ENCODE measurements around the gene STAM. TPM values are rescaled to one million over a fixed set of nuclear protein-coding genes. Genes with fewer than 3 reads are reported as not detected.

The STAM gene
- total and polyA plus RNA-seq, 10 of the 15 experiments (the other 5 are each of a cell fraction or from before 2014, with no cell fraction given), result 8.8 to 15.9 (median 14.4) TPM

DNA sequence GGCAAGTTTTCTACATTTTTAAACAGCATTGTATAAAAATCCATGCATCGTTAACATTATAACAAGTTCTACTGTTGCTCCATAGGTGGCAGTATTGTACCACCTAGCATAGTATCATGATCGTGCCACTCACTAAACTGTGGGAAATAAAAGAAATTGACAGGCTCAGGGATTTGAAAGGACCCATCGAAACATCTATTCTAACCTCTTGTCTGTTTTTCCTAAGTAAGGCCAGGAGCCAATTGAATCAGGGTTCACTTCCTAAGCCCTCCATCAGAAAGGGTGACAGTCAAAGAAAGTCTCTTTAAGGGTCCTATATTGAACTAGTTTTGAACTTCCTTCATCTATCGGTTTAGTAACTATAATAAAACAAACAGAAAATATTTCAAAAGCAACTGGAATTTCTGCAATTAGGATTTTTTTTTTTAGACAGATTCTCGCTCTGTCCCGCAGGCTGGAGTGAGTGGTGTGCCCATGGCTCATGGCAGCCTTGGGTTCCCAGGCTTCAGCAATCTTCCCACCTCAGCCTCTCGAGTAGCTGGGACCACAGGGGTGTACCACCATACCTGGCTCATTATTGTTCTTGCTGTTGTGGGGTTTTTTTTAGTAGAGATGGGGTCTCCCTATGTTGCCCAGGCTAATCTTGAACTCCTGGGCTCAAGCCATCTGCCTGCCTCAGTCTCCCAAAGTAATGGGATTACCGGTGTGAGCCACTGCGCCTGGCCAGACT, 36.2 kb upstream of the STAM start (continued):
- no peak for TF ChIP-seq ZZZ3 (IDR thresholded peaks at IDR 0.05; ENCODE audit: control insufficient read depth, insufficient read length, low read depth)
- TF ChIP-seq, protein P1, sequence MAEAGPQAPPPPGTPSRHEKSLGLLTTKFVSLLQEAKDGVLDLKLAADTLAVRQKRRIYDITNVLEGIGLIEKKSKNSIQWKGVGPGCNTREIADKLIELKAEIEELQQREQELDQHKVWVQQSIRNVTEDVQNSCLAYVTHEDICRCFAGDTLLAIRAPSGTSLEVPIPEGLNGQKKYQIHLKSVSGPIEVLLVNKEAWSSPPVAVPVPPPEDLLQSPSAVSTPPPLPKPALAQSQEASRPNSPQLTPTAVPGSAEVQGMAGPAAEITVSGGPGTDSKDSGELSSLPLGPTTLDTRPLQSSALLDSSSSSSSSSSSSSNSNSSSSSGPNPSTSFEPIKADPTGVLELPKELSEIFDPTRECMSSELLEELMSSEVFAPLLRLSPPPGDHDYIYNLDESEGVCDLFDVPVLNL (IDR thresholded peaks at IDR 0.05; ENCODE audit: low read depth, low read length), result no peak

DNA sequence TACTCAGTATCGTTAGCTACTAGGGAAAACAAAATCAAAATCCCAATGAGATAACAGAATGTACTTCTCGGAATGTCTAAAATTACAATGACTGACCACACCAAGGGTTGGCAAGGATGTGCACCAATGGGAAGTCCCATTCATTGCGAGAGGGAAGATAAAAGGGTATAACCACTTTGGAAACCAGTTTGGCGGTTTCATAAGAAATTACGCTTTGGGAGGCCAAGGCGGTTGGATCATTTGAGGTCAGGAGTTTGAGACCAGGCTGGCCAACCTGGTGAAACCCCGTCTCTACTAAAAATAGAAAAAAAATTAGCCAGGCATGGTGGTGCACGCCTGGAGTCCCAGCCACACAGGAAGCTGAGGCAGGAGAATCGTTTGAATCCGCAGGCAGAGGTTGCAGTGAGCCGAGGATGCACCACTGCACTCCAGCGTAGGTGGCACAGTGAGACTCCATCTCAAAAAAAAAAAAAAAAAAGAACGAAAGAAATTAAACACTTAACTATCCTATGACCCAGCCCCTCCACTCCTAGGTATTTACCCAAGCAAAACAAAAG, 34.4 kb upstream of the STAM start:
- no peaks in the 10 kb centered on the region for H3K27me3 ChIP-seq (replicated peaks in 1 of 2; ENCODE audit: control insufficient read depth in 2 of 2, insufficient read depth in 2 of 2, low read length in 1 of 2)
- FAIRE-seq, result no peak
- H3K79me2 ChIP-seq (ENCODE audit: control insufficient read depth, insufficient read depth, low read length), result no peaks in the 10 kb centered on the region
- ChIA-PET RAD21 (ENCODE audit: unreplicated experiment) (no interaction called here), CTCF (interaction anchor here (1.0 to 5.9 kb wide), 4 partner anchors 15 to 133 kb away, joined by 3 to 61 read pairs (median 6); no protein-coding TSS in a partner anchor), SMC1A (ENCODE audit: uncharacterized antibody, unreplicated experiment) (interaction anchor here (0.8 to 1.5 kb wide), 5 partner anchors 18 to 134 kb away, joined by 3 to 4 read pairs (median 3); no protein-coding TSS in a partner anchor), POLR2A (no interaction called here)
- DNase-seq (ENCODE audit: low read depth, low spot score), result no peak
- no peak overlapping the region for H3K27ac ChIP-seq (ENCODE audit: control insufficient read depth, insufficient read depth)
- intact Hi-C loops (cut with micrococcal nuclease; ENCODE audit: unreplicated experiment) (loop anchor here (5.0 kb wide), 1 partner anchor 628 kb away; no protein-coding TSS in a partner anchor), in situ Hi-C loops (cut with MboI) (loop anchor here (5.0 to 10.0 kb wide), 3 partner anchors 133 to 615 kb away; no protein-coding TSS in a partner anchor)
- H3K9ac ChIP-seq (ENCODE audit: control insufficient read depth, insufficient read depth, low read length), result no peak overlapping the region
- H3K36me3 ChIP-seq (ENCODE audit: control insufficient read depth in 2 of 2, insufficient read depth in 2 of 2, low read length in 1 of 2), result no peaks in the 10 kb centered on the region
- BruUV-seq (replicated peaks), result no TSS peak
- H3K9me3 ChIP-seq (replicated peaks; ENCODE audit: control insufficient read depth, insufficient read depth, low read length), result no peaks in the 10 kb centered on the region
- no peaks in the 10 kb centered on the region for H4K20me1 ChIP-seq (ENCODE audit: control insufficient read depth, insufficient read depth)
- no peak overlapping the region for H3K4me2 ChIP-seq (ENCODE audit: control insufficient read depth, insufficient read depth)
- no peaks in the 10 kb centered on the region for H3K4me1 ChIP-seq (ENCODE audit: control insufficient read depth, insufficient read depth, low read length)
- no peak overlapping the region for H2AFZ ChIP-seq (ENCODE audit: control insufficient read depth, low read depth, low read length)
- WGBS (ENCODE audit: insufficient coverage, insufficient replicate concordance, low lambda C conversion rate, missing lambda C conversion rate), result 53% methylated on average over 13 of the region's 13 CpGs
- H3K4me3 ChIP-seq, result no peak overlapping the region
- no peak for ATAC-seq
- TF ChIP-seq BHLHE40 (IDR thresholded peaks at IDR 0.05; ENCODE audit: borderline replicate concordance in 1 of 2, low read depth in 2 of 2, low read length in 1 of 2), result no peak
- TF ChIP-seq, protein P2, sequence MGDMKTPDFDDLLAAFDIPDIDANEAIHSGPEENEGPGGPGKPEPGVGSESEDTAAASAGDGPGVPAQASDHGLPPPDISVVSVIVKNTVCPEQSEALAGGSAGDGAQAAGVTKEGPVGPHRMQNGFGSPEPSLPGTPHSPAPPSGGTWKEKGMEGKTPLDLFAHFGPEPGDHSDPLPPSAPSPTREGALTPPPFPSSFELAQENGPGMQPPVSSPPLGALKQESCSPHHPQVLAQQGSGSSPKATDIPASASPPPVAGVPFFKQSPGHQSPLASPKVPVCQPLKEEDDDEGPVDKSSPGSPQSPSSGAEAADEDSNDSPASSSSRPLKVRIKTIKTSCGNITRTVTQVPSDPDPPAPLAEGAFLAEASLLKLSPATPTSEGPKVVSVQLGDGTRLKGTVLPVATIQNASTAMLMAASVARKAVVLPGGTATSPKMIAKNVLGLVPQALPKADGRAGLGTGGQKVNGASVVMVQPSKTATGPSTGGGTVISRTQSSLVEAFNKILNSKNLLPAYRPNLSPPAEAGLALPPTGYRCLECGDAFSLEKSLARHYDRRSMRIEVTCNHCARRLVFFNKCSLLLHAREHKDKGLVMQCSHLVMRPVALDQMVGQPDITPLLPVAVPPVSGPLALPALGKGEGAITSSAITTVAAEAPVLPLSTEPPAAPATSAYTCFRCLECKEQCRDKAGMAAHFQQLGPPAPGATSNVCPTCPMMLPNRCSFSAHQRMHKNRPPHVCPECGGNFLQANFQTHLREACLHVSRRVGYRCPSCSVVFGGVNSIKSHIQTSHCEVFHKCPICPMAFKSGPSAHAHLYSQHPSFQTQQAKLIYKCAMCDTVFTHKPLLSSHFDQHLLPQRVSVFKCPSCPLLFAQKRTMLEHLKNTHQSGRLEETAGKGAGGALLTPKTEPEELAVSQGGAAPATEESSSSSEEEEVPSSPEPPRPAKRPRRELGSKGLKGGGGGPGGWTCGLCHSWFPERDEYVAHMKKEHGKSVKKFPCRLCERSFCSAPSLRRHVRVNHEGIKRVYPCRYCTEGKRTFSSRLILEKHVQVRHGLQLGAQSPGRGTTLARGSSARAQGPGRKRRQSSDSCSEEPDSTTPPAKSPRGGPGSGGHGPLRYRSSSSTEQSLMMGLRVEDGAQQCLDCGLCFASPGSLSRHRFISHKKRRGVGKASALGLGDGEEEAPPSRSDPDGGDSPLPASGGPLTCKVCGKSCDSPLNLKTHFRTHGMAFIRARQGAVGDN (IDR thresholded peaks at IDR 0.05), result no peak
- no peak for TF ChIP-seq YY1 (IDR thresholded peaks at IDR 0.05; ENCODE audit: low read depth, low read length)
